SK-N-SH (cell line): Measurements from ENCODE around the gene CLIC3. TPM values are rescaled to one million over a fixed set of nuclear protein-coding genes. Genes with fewer than 3 reads are reported as not detected.

Experiments
- CTCF ChIA-PET: fragments of 300-600, 350-600 bp; formaldehyde crosslinking; extraction: SDS; loops from one replicate; lab custom pipeline; 2021; lab: Yijun Ruan, JAX
- POLR2A ChIA-PET: fragments of 350-600 bp; sonication (Branson Sonifier 250); formaldehyde crosslinking; extraction: SDS; loops from one replicate; lab custom pipeline; 2020; ENCODE audit warnings: antibody characterized with exemption, inconsistent platforms; lab: Yijun Ruan, JAX
- DNase-seq: peaks from one replicate; pipeline ENCODE4 v3.0.0; 2012
- H2AFZ ChIP-seq: fragments of 200-600 bp; sonication (generic); 2 replicates; pipeline ENCODE4 v1.8.1; 2016; ENCODE audit warnings: antibody characterized with exemption, mild to moderate bottlenecking, low read depth
- H3F3A ChIP-seq: fragments of 200-600 bp; sonication (generic); replicated peaks from 2 replicates; pipeline ENCODE3; 2016; ENCODE audit warnings: antibody characterized with exemption, mild to moderate bottlenecking; ENCODE audit not compliant: insufficient read depth
- H3K27ac ChIP-seq, 2 experiments: fragments of 200-500 bp in 1 of 2; fragments of 200-600 bp in 1 of 2; sonication (Bioruptor generic) in 1 of 2; sonication (generic), shearing (Covaris generic) in 1 of 2; 2 replicates each; pipeline versions ENCODE4 v1.5.1 to v1.6.1; 2014 to 2016; ENCODE audit warnings: low read depth in 2 of 2, inconsistent platforms in 1 of 2, low read length in 1 of 2, mild to moderate bottlenecking in 1 of 2, mixed read lengths in 1 of 2
- H3K27me3 ChIP-seq: fragments of 200-600 bp; sonication (generic), shearing (Covaris generic); 2 replicates; pipeline ENCODE4 v1.6.1; 2016; ENCODE audit warnings: mixed run types; ENCODE audit not compliant: insufficient read depth
- H3K36me3 ChIP-seq, 2 experiments: fragments of 200-500 bp in 1 of 2; fragments of 200-600 bp in 1 of 2; sonication (Bioruptor generic) in 1 of 2; sonication (generic) in 1 of 2; replicated peaks in 1 of 2; 2 replicates each; pipeline versions ENCODE3 to v1.5.1; 2014 to 2016; ENCODE audit warnings: low read length in 1 of 2, mild to moderate bottlenecking in 1 of 2; ENCODE audit not compliant: insufficient read depth in 2 of 2, control insufficient read depth in 1 of 2
- H3K4me1 ChIP-seq, 2 experiments: fragments of 200-500 bp in 1 of 2; fragments of 200-600 bp in 1 of 2; sonication (Bioruptor generic) in 1 of 2; sonication (generic), shearing (Covaris generic) in 1 of 2; 2 replicates each; pipeline versions ENCODE4 v1.5.1 to v1.6.1; 2014 to 2016; ENCODE audit warnings: low read depth in 1 of 2, low read length in 1 of 2, mixed run types in 1 of 2; ENCODE audit not compliant: insufficient read depth in 2 of 2, control insufficient read depth in 1 of 2
- H3K4me2 ChIP-seq: fragments of 200-600 bp; sonication (generic), shearing (Covaris generic); 2 replicates; pipeline ENCODE4 v1.6.1; 2017; ENCODE audit warnings: mixed run types
- H3K4me3 ChIP-seq, 2 experiments: fragments of 200-500 bp in 1 of 2; fragments of 200-600 bp in 1 of 2; sonication (Bioruptor generic) in 1 of 2; sonication (generic), shearing (Covaris generic) in 1 of 2; 2 replicates each; pipeline versions ENCODE4 v1.5.1 to v1.8.1; 2014 to 2016; ENCODE audit warnings: low read depth in 2 of 2, inconsistent platforms in 1 of 2, low read length in 1 of 2, mild to moderate bottlenecking in 1 of 2, mixed read lengths in 1 of 2, moderate library complexity in 1 of 2
- H3K79me2 ChIP-seq: fragments of 200-600 bp; sonication (generic); 2 replicates; pipeline ENCODE4 v1.8.1; 2017; ENCODE audit warnings: mild to moderate bottlenecking; ENCODE audit not compliant: insufficient read depth
- H3K9ac ChIP-seq: fragments of 200-600 bp; sonication (generic); 2 replicates; pipeline ENCODE4 v1.6.1; 2017; ENCODE audit warnings: mixed run types
- H3K9me2 ChIP-seq: fragments of 200-600 bp; sonication (generic); 2 replicates; pipeline ENCODE4 v1.6.1; 2017; ENCODE audit warnings: mixed run types
- H3K9me3 ChIP-seq: fragments of 200-600 bp; sonication (generic); 2 replicates; pipeline ENCODE4 v1.6.1; 2017; ENCODE audit warnings: mixed run types, mild to moderate bottlenecking, moderate library complexity
- H4K20me1 ChIP-seq: fragments of 200-600 bp; sonication (generic); 2 replicates; pipeline ENCODE4 v1.6.1; 2017; ENCODE audit warnings: mild to moderate bottlenecking, mixed run types; ENCODE audit not compliant: insufficient read depth
- CHD2 ChIP-seq: fragments of 150-350 bp; IDR thresholded peaks from 2 replicates; pipeline ENCODE4 v1.6.1; 2018; ENCODE audit warnings: low read length; ENCODE audit not compliant: partially characterized antibody
- ELF1 ChIP-seq: IDR thresholded peaks from 2 replicates; pipeline ENCODE4 v1.4.0; 2012
- EP300 ChIP-seq, 2 experiments: IDR thresholded peaks; 2 replicates each; pipeline versions ENCODE4 v1.4.0 to v1.6.1; 2012; ENCODE audit warnings: borderline replicate concordance in 1 of 2, low read depth in 1 of 2, low read length in 1 of 2
- FOXJ3 ChIP-seq: sonication (generic); formaldehyde crosslinking; IDR thresholded peaks from 2 replicates; pipeline ENCODE4 v1.5.1; 2020; ENCODE audit warnings: mild to moderate bottlenecking, missing genetic modification reagents
- GABPA ChIP-seq: IDR thresholded peaks from 2 replicates; pipeline ENCODE4 v1.4.0; 2012; ENCODE audit warnings: low read depth, mild to moderate bottlenecking
- JUND ChIP-seq: IDR thresholded peaks from 2 replicates; pipeline ENCODE4 v1.4.0; 2012
- MEF2A ChIP-seq: IDR thresholded peaks from 2 replicates; pipeline ENCODE4 v1.4.0; 2012; ENCODE audit warnings: low read depth, borderline replicate concordance
- NRF1 ChIP-seq: IDR thresholded peaks from 2 replicates; pipeline ENCODE4 v1.6.1; 2012; ENCODE audit warnings: low read depth, mild to moderate bottlenecking, low read length
- RAD21 ChIP-seq: IDR thresholded peaks from 2 replicates; pipeline ENCODE4 v1.6.1; 2012; ENCODE audit warnings: mild to moderate bottlenecking, low read length
- RFX5 ChIP-seq: IDR thresholded peaks from 2 replicates; pipeline ENCODE4 v1.6.1; 2012; ENCODE audit warnings: mild to moderate bottlenecking, improper control_type of control experiment, low read length
- RXRA ChIP-seq: IDR thresholded peaks from 2 replicates; pipeline ENCODE4 v1.4.0; 2012; ENCODE audit warnings: low read depth, mild to moderate bottlenecking, borderline replicate concordance
- SMC3 ChIP-seq: IDR thresholded peaks from 2 replicates; pipeline ENCODE4 v1.6.1; 2012; ENCODE audit warnings: low read depth, low read length, improper control_type of control experiment
- TAF1 ChIP-seq: IDR thresholded peaks from 2 replicates; pipeline ENCODE4 v1.6.1; 2012; ENCODE audit warnings: low read depth, mild to moderate bottlenecking, low read length, moderate library complexity, borderline replicate concordance
- WGBS: methylation state at CpG from one replicate; pipeline ENCODE4 v1.1.6; 2017; ENCODE audit warnings: low lambda C conversion rate; 5-methylcytosine and 5-hydroxymethylcytosine counted together
- polyA plus RNA-seq, 3 experiments: library from polyadenylated mRNA; depleted of rRNA; stranded (reverse); fragments of >200 nt; gene quantifications; 2 replicates each; pipeline ENCODE4 v1.2.3, GENCODE V29; 2012
- TF ChIP-seq, protein P1 (sequence below): IDR thresholded peaks from 2 replicates; pipeline ENCODE4 v1.4.0; 2012; ENCODE audit warnings: low read depth

The CLIC3 gene
- polyA plus RNA-seq, 1 of the 3 experiments (the other 2 are of a cell fraction) = 1.0 TPM

DNA sequence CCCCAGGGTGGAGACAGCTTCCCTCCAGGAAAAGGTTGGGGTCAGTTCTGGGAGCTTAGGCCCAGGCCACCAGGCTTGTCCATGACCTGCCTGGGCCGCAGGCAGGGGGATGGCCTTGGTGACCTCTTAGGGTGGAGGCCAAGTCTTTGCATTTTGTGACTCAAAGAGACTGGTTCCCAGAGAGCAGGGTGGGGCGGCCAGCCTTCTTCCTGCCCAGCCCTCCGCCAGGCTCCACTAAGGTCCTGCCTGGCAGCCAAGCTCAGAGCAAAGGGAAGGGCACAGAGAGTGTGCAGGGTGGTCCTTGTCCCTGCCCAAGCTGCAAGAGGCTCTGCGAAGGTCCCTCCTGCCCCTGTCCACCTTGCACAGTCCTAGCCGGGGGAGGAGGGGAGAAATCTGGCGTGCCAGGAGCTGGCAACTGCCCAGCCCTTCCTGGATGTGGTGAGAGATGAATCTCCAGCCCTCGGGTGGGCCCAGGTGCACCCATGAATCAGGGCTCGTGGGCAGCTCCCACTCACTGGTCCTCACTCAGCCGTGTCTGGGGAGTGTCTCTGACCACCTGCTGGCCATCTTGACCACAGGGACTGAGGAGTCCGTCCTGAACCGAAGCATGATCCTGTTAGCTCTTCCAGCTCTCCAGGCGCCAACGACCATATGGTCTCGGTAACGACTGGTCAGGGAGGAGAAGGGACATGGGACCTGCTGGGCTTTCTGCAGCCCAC, 21.4 kb downstream of the CLIC3 start (continued):
- no peak for TF ChIP-seq MEF2A
- no peak for TF ChIP-seq EP300 (IDR thresholded peaks at IDR 0.05; ENCODE audit: borderline replicate concordance in 1 of 2, low read depth in 1 of 2, low read length in 1 of 2)
- TF ChIP-seq CHD2 = no peak
- TF ChIP-seq ELF1 = no peak
- TF ChIP-seq JUND = no peak
- no peak for TF ChIP-seq TAF1
- TF ChIP-seq RXRA = no peak
- TF ChIP-seq, protein P1, sequence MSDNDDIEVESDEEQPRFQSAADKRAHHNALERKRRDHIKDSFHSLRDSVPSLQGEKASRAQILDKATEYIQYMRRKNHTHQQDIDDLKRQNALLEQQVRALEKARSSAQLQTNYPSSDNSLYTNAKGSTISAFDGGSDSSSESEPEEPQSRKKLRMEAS = no peak
- TF ChIP-seq RAD21 = no peak
- no peak for TF ChIP-seq SMC3
- no peak for TF ChIP-seq RFX5
- TF ChIP-seq NRF1 = no peak

DNA sequence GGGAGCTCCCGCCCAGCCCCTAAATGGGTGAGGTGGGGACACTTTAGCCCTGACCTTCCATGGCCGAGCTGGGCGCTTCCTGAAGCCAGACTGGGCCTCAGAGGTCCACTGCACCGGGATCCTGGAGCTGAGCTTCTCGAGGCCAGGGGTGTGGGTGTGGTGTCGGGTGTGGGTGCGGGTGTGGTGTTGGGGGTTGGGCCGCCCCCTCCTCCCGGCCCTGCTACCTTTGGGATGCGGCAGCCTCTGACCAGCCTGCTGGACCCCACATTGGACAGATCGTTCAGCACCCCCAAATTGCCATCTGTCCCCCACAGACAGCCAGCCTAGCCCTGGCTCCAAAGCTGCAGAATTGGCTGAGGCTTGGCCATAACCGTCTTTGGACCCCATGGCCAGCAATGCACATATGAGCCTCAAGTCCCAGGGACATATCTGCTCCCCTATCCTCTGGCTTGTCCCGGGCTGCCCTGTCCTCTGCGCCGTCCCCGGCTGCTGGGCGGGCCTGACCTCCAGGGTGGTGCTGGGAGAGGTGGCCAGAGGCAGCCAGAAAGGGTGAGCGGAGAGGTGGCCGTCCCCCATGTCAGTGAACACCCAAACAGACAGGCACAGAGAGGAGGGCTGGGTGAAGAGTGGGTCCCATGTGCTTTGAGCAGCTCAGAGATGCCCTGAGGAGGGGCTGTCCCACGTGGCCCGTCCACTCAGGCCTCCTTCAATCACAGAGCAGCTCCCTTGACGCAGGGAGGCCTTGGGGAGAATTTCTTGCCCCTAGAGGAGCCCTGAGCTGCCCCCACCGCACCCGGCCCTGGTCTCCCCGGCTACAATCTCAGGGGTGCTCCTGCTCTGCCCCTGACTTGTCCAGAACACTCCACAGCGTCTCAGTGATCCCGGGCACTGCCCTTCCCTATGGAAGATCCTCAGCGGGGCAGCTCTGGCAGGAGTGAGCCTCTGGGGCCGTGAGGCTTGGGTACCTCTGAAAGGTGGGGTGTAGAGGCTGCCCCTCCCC, 22.4 kb downstream of the CLIC3 start:
- POLR2A ChIA-PET = interaction anchor here (1.5 kb wide), 1 partner anchor 23 kb away, joined by 4 read pairs; no protein-coding TSS in a partner anchor
- Histone ChIP-seq H3K4me3 (no peak overlapping the region), H4K20me1 (no peaks in the 10 kb centered on the region), H3K9ac (no peak overlapping the region), H3K79me2 (no peaks in the 10 kb centered on the region)
- DNase-seq = no peak
- no peak for TF ChIP-seq GABPA
- TF ChIP-seq ELF1 = no peak
- TF ChIP-seq MEF2A = no peak
- TF ChIP-seq FOXJ3 (CRISPR knock-in tag) = no peak
- TF ChIP-seq TAF1 = no peak
- TF ChIP-seq, all 33 proteins: peak for 0
- H3K27me3 ChIP-seq = no peaks in the 10 kb centered on the region
- no peak overlapping the region for H3K27ac ChIP-seq
- no peaks in the 10 kb centered on the region for H3K9me2 ChIP-seq
- CTCF ChIA-PET = interaction anchor here (0.7 to 4.4 kb wide), 2 partner anchors 26 to 61 kb away, joined by 3 to 24 read pairs; no protein-coding TSS in a partner anchor
- no peaks in the 10 kb centered on the region for H3K36me3 ChIP-seq
- H3K9me3 ChIP-seq = no peaks in the 10 kb centered on the region
- H3K4me1 ChIP-seq = peaks cover 0 to 25% of the 10 kb centered on the region in 2 experiments; a peak in 1 of 4 replicates
- no peak overlapping the region for H3K4me2 ChIP-seq
- WGBS = 81% methylated on average over 14 of the region's 29 CpGs
- H2AFZ ChIP-seq = no peak overlapping the region
- H3F3A ChIP-seq = no peaks in the 10 kb centered on the region
